ENCODE results near the gene HSD3B1. TPM values are rescaled to one million over a fixed set of nuclear protein-coding genes. Genes with fewer than 3 reads are reported as not detected.

The HSD3B1 gene
- total and polyA plus RNA-seq, 10 donors = not detected

GRCh38 chr1:119489201-119489600, 17.8 kb upstream of the HSD3B1 start:
- Histone ChIP-seq H3K27me3 (replicated peaks in 1 of 7) (peaks cover 0 to 3% (median 0%) of the 10 kb centered on the region in 7 donors), H3K9me3 (peaks cover 0 to 3% (median 0%) of the 10 kb centered on the region in 8 donors), H3K36me3 (no peaks in the 10 kb centered on the region), H3K4me3 (no peak overlapping the region), H3K27ac (no peak overlapping the region), H3K4me1 (no peaks in the 10 kb centered on the region)
- intact Hi-C loops (cut with DNase I; ENCODE audit: low total_unique reads) = no loop called here
- 76 to 93% (median 85%) methylated on average over 2 of the region's 2 CpGs for WGBS, 5 donors
- no peak for DNase-seq
- TF ChIP-seq POLR2A (IDR thresholded peaks at IDR 0.05) = no peak
- no peak for TF ChIP-seq POLR2AphosphoS5 (IDR thresholded peaks at IDR 0.05)
- no peak for TF ChIP-seq CTCF (IDR thresholded peaks at IDR 0.05 in 8 of 11, conservative IDR thresholded peaks at IDR 0.05 in 3 of 11)

DNA sequence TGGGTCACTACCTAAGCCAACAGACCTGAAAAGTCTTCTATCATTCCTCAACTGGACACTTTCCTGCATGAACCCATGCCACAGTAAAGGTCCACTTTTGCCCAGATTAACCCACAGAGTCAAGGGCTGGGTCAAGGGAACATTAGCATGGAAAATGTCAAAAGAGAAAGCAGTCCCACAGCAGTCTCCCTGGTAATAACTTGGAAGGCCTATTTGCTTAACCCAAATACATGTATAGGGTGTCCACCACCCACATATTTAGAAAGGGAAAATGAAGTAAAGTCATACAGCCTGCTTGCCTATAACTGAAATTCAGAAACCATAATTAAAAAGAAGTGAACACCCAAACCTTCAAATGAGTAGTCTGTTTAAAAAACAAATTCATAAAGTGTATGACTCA, 16.1 kb upstream of the HSD3B1 start:
- DNase-seq = no peak
- intact Hi-C loops (cut with DNase I; ENCODE audit: low total_unique reads) = no loop called here
- Histone ChIP-seq H3K36me3 (no peaks in the 10 kb centered on the region), H3K27ac (no peak overlapping the region), H3K4me1 (no peaks in the 10 kb centered on the region), H3K27me3 (replicated peaks in 1 of 7) (peaks cover 0 to 3% (median 0%) of the 10 kb centered on the region in 7 donors), H3K9me3 (peaks cover 0 to 20% (median 0%) of the 10 kb centered on the region in 8 donors), H3K4me3 (no peak overlapping the region)
- TF ChIP-seq POLR2AphosphoS5 (IDR thresholded peaks at IDR 0.05) = no peak
- TF ChIP-seq POLR2A (IDR thresholded peaks at IDR 0.05) = no peak
- no peak for TF ChIP-seq CTCF (IDR thresholded peaks at IDR 0.05 in 8 of 11, conservative IDR thresholded peaks at IDR 0.05 in 3 of 11)

GRCh38 chr1:119492763-119493162, 14.2 kb upstream of the HSD3B1 start:
- WGBS, 5 donors = 68 to 83% (median 70%) methylated on average over 2 of the region's 2 CpGs
- H3K27ac ChIP-seq = no peak overlapping the region
- peaks cover 0 to 28% (median 2%) of the 10 kb centered on the region in 8 donors for H3K9me3 ChIP-seq
- no peaks in the 10 kb centered on the region for H3K4me1 ChIP-seq
- H3K36me3 ChIP-seq = no peaks in the 10 kb centered on the region
- intact Hi-C loops (cut with DNase I; ENCODE audit: low total_unique reads) = no loop called here
- peaks cover 0 to 3% (median 0%) of the 10 kb centered on the region in 7 donors for H3K27me3 ChIP-seq (replicated peaks in 1 of 7)
- TF ChIP-seq POLR2AphosphoS5 (IDR thresholded peaks at IDR 0.05) (no peak), POLR2A (IDR thresholded peaks at IDR 0.05) (no peak), CTCF (IDR thresholded peaks at IDR 0.05 in 8 of 11, conservative IDR thresholded peaks at IDR 0.05 in 3 of 11) (no peak)
- no peak for DNase-seq
- no peak overlapping the region for H3K4me3 ChIP-seq

DNA sequence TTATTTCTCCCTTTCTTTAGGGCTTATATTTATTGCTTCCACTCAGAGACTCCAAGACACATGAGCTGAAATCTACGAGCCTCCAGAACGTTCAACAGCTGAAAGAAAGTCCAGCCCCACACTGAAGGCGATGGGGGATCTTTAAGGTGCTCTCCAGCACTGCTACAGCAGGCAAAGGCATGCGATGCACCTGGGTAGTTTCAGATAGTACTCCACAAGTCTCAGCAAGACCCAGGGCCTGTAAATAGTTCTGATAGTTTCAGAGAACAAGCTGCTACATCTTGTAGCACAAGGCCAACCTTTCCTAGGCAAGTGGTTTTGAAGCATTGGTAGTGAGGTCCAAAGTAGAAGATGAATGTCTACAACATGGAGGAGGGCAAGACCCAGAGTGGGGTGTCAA, 2.2 kb upstream of the HSD3B1 start:
- Histone ChIP-seq H3K27me3 (replicated peaks in 1 of 7) (no peaks in the 10 kb centered on the region), H3K36me3 (no peaks in the 10 kb centered on the region), H3K9me3 (peaks cover 0 to 3% (median 0%) of the 10 kb centered on the region in 8 donors), H3K4me3 (no peak overlapping the region), H3K4me1 (no peaks in the 10 kb centered on the region), H3K27ac (no peak overlapping the region)
- intact Hi-C loops (cut with DNase I; ENCODE audit: low total_unique reads) = no loop called here
- TF ChIP-seq CTCF (IDR thresholded peaks at IDR 0.05 in 8 of 11, conservative IDR thresholded peaks at IDR 0.05 in 3 of 11) (no peak), POLR2A (IDR thresholded peaks at IDR 0.05) (no peak), POLR2AphosphoS5 (IDR thresholded peaks at IDR 0.05) (no peak)
- WGBS, 5 donors = 76 to 89% (median 87%) methylated on average over 4 of the region's 4 CpGs
- DNase-seq = no peak

Measured in spleen (tissue), 11 donors.